Measurements from ENCODE around the gene KISS1R.

DNA sequence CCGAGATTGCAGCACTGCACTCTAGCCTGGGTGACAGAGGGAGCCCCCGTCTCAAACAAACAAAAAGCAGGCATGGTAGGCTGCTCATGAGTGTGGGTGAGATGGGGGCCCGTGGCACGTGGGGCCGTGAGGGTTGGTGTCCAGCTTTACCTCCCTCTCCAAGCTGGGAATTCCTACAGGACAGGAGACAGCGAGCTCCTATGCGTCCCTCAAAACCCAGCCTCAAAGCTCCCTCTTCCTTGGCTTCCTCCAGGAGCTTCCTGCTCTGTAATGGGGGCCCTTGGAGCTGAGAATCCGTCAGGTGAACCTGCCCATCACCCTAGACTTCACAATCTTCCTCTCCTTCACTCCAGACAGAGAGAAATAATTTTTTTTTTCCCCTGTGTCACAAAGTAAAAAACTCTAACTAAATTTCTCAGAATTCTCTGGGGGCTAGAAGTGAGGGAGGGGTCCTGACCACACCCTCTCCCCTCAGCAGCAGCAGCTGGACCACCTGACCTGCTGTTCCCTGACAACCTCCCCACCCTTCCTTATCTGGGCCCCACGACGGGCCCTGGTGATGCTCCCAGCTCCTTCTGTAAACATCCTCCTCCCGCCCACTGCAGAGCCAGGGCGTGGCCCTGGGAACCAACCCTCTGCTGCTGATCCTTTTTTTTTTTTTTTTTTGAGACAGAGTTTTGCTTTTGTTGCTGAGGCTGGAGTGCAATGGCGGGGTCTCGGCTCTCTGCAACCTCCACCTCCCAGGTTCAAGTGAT, 44.9 kb downstream of the KISS1R start:
- TF ChIP-seq POLR2A (IDR thresholded peaks at IDR 0.05) (no peak), POLR2AphosphoS5 (IDR thresholded peaks at IDR 0.05) (no peak)
- TF ChIP-seq, protein P1, sequence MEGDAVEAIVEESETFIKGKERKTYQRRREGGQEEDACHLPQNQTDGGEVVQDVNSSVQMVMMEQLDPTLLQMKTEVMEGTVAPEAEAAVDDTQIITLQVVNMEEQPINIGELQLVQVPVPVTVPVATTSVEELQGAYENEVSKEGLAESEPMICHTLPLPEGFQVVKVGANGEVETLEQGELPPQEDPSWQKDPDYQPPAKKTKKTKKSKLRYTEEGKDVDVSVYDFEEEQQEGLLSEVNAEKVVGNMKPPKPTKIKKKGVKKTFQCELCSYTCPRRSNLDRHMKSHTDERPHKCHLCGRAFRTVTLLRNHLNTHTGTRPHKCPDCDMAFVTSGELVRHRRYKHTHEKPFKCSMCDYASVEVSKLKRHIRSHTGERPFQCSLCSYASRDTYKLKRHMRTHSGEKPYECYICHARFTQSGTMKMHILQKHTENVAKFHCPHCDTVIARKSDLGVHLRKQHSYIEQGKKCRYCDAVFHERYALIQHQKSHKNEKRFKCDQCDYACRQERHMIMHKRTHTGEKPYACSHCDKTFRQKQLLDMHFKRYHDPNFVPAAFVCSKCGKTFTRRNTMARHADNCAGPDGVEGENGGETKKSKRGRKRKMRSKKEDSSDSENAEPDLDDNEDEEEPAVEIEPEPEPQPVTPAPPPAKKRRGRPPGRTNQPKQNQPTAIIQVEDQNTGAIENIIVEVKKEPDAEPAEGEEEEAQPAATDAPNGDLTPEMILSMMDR (IDR thresholded peaks at IDR 0.05) = no peak
